ENCODE results near the gene TLR3.

GRCh38 chr4:186079694-186080093, 10.7 kb downstream of the TLR3 start:
- no peak for TF ChIP-seq CTCF (IDR thresholded peaks at IDR 0.05; ENCODE audit: borderline replicate concordance, extremely low read depth, low read length, poor library complexity, severe bottlenecking)
- TF ChIP-seq EZH2 (IDR thresholded peaks at IDR 0.05; ENCODE audit: borderline replicate concordance, low read depth, low read length, severe bottlenecking): no peak

Measured in DND-41 (cell line).